HG03097 (cell line): ENCODE results near the gene LEFTY2.
"Not testable (repeated sequence)": the region's sequence is repeated elsewhere in the genome, so short reads cannot be mapped to it uniquely, and the experiment has no call there.

Experiments
- ATAC-seq: cut with Tn5 transposase; IDR thresholded peaks from one replicate; pipeline ENCODE4 v1.9.1; 2021; ENCODE audit not compliant: unreplicated experiment, low FRiP score

Gene LEFTY2

DNA sequence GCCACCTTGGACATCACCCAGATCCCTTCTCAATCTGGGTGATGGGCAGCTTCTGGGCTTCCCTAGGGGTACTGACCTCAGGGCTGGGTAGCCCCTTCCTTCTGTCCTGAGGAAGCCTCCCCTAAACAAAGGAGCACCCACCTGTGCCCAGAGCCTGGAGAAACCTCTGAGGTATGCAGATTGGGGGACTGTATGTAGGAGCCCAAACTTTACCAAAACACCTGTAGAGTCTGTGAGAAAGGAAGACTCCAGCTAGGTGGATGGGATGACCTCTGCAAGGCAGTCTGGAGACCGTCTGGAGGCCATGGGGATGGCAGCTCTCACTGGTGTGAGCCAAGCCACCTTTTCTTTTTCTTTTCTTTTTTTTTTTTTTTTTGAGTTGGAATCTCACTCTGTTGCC is 13.7 kb upstream of the LEFTY2 start:
- no peak for ATAC-seq

DNA sequence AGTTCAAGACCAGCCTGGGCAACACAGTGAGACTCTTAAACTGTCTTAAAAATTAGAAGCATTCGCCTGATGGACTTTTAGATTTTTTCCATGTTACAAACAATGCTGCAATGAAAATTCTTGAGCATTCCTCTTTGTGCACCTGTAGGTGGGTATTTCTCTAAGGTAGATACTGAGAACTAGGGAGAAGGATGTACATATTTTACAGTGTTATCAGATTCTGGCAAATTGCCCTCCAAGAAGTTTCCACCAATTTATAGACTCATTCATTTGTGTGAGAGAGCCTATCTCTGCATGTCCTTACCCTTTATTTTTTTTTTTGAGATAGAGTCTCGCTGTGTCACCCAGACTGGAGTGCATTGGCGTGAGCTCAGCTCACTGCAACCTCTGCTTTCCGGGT is 12.3 kb upstream of the LEFTY2 start:
- no peak for ATAC-seq

DNA sequence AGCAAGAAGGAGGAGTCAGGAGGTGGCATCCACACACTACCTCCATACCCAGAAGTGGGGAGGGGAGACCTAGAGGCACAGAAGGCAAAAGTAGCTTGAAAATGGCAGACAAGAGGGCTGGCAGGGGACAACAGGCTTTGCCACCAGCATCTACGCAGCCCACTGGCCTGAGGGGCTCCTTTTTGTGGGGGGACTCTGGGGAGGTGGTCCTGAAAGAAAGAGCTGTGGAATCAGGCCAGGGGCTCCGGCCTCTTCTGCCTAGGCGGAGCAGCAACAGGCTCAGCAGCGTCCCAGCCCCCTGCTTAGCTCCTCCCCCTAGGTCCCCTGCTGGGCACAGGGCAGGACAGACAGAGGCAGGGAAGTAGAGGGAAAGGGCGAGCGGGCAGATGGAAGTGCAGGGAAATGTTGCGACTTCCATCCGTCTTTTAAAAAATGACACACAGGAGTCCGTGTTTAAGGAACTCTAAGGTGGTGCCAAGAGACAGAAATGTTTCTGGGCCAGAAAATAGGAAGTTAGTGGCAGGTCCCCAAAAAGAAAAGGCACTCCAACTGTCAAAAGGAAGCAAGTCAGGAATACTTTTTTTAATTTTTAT is 10.0 kb upstream of the LEFTY2 start:
- ATAC-seq, result no peak

DNA sequence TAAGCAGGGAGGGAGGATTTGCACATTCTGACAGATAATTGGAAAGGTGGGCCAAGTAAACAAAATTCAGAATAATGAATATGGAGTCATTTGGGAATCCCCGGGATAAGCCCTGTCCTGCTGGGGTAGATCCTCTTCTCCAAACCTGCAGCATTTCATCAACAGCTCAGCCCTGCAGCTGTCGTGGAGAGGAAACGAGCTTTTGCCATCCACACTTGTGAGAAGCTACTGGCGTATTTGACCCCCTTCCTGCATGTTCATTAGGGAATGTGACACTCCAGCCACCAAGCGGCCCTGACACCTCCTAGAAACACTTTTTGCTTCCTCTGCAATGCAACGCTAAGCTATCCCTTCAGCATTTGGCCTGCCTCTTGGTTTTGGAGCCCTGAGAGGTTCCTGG is 8.0 kb upstream of the LEFTY2 start:
- no peak for ATAC-seq

DNA sequence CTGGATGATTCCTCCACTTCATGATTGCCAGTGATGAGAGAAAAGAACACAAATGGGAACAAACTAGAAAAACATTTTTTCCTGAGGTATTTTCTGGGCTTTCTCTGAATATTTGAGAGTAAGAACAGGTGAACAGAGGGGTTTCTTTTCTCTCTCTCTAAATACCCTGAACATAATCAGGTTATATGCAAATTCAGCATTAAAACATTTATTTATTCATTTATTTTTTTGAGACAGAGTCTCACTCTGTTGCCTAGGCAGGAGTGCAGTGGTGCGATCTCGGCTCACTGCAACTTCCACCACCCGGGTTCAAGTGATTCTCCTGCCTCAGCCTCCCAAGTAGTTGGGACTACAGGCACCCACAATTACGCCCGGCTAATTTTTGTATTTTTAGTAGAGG is 5.8 kb upstream of the LEFTY2 start:
- ATAC-seq, result no peak

DNA sequence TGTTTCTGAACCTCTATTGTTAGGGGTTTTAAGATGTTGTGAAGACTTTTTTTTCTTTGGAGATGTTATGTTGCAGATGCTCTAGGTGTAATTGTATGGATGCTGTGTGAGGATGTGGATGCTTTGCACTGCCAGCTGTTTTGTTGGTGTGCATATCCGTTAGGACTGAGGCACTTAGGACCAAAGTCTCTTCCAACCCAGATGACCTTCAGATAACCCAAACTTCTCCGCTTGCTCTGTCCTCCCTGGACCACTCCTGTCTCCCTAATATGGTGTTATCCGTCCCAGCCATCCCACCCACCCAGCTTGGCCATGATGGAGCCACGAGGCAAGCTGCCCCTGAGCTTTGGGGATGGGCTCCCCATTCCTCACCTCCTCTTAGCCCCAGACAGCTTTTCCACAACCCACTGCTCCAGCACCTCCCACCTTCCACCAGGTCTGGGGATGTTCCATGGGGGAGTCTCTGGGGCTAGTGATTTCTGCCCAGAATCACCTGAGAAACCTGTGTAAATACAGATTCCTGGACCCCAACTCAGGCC is 5.1 kb upstream of the LEFTY2 start:
- no peak for ATAC-seq

DNA sequence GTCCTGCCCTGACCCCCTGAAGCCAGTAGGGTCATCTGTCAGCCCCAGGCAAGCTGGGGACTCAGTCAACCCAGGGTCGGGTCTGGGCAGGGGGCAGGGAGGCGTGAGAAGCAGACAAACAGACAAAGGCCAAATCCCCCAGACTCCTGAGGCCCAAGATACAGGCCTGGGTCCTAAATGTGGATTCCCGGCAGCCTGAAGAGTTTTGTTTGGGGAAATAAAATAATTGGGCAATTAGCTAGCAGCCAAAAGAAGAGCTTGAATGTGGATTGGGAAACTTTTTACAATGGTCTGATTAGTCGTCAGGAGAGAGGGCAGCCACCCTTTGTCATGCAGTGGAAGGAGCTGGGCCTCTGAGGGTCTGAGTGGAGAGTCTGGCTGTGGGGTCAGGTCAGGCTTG is 4.5 kb upstream of the LEFTY2 start:
- no peak for ATAC-seq

DNA sequence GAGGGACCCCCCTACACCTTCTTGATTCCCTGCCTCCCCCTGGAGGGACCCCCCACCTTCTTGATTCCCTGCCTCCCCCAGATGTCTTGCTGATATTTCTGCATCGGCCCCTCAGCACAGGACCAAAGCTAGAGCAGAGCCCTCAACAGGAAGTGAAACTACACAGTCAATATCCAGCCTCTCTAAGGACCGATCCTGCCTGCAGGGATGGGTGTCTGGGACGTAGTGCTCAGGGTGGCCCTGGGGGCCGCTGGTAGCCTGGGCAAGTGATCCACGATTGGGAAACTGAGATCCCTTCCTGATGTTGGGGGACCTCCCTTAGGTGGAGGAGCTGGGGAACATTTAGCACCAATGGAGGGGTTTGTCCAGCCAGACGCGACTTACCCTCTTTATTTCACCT is 3.9 kb upstream of the LEFTY2 start:
- ATAC-seq, result no peak

DNA sequence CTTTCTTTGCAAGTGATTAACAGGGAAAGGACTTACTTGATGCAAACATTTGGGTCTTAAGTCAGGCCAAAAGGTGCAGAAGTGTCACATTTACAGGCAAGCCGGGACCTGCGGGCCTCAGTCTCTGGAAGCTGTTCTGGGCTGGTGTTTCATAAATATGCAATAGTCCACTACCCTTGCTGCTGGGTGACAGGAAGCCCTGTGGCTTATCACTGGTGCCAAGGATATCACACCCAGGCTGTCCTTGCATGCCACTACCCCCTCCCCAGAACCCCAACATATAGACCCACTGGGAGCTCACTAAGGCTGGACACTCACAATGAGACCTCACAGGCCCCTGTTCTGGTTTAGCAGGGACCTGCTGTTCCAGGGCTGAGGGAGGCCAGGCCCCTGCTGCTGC is 3.4 kb upstream of the LEFTY2 start:
- no peak for ATAC-seq

DNA sequence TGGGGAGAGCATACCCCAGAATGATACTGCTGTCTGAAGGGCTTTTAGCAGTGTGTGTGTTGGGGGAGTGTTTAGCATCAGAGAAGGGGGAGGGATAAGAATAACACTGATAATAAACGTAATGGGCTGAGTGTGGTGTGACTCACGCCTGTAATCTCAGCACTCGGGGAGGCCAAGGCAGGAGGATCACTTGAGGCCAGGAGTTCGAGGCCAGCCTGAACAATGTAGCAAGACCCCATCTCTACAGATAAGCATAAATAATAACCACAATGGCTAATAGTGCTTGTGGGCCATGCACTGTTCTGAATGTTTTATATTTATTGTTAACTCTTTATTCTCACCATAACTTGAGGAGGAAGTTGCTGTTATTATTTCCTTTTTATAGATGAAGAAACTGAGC is 2.6 kb upstream of the LEFTY2 start:
- no peak for ATAC-seq

DNA sequence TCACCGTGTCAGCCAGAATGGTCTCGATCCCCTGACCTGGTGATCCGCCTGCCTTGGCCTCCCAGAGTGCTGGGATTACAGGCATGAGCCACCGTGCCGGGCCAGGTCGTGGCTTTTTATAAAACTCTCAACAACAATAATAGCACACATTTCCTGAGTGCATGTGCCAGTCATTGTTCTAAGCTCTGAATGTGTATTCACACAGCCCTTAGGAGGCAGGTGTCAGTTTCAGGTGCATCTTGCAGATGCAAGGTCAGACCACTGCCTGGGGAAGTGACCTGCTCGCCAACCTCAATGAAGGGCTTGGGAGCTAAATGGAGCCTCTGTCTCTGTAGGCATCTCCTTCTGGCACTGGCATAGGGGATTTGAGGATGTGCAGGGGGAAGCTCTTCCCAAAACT is 1.6 kb upstream of the LEFTY2 start:
- ATAC-seq, result no peak

DNA sequence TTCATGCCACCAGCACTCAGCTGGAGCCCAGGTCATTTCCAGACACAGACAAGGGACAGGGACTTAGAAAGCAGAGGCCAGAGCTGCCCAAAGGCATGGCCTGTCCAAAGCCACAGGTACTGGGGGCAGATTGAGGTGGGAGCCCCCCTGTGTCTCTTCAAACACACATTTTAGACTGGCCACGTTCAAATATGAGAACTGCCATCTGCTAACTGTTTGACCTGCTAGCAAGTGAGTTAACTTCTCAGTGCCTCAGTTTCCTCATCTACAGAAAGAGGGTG is 862 bp upstream of the LEFTY2 start:
- no peak for ATAC-seq

DNA sequence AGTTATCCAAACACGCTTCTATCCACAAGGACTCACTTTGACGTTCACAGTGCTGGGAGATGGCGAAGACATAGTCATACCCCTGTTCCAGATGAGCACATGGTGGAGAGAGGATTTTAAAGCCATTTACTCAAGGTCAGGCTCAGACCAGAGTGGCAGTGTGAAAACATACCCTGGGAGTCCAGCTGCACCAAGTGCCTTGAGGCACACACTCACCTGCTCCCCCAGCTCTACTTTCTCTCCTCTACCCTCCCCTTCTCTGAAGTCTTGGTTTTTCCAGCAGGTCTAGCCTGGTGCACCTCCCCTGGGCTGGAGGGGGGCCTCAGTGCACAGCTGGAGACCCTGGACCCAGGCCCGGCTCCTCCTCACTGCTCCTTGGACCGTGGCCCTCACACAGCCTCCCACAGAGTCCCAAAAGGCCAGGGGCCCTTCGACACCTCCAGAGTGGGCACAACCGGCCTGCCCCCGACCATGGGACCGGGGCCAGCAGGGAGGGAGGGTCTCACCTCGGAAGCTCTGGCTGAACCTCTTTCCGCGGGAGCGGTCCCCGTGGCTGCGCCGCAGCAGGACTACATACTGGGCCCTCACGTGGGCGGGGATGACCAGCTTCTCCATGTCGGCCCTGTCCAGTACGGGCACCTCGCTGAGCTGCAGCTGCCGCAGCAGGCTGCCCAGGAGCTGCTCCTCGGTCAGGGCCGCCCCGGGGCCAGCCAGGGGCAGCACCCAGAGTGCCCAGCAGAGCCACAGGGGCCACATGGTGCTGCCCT is 452 bp downstream of the LEFTY2 start:
- no peak for ATAC-seq

DNA sequence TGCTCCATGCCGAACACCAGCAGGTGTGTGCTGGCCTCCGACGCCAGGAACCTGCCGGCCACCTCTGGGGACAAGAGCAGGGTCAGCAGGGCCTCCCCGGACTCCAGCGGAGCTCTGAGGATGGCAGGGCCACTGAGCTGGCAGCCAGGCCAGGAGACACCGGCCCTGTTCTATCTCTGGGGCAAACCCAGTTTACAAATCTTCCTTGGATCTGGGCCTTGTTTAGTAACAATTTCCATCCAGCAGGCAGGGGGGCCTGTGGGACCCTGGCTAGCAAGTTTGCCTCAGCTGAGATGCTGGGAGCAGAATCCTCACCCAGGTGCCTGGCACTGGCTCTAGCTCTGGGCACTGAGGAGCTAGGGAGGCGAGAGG is 1.1 kb downstream of the LEFTY2 start:
- ATAC-seq, result not testable (repeated sequence)

DNA sequence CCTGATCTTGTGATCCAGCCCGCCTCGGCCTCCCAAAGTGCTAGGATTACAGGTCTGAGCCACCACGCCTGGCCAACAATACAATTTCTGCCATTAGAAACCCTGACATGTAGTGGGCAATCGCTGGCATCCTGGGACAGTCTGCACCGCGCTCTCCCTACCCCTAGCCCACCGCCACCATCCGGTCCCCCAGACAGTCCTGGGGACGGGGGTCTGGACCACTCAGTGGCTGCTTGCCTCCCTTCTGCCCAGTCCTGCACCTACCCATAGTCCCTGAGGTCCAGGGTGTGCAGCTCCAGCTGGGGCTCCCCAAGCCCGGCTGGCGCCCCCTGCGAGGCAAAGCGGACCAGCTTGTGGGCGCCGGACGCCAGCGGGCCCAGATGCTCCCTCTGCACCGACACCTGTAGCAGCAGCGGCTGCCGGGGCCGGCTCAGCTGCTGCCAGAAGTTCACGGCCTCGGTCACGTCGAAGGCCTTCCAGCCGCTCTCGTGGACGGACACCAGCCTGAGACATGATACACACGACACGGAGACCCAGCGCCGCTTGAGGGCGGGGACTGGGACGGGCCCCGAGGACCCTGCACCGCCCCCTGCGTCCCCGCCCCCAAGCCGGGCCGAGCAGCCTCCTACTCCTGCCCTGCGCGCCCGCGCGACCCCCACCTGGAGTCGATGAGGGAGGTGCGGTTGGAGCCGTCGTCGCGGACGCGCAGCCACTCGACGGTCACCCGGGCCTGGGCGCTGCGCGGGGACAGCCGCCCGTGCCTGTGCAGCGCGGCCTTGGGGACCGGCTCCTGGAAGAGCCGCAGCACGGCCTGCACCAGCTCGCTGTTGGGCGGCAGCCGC is 1.7 kb downstream of the LEFTY2 start:
- not testable (repeated sequence) for ATAC-seq

DNA sequence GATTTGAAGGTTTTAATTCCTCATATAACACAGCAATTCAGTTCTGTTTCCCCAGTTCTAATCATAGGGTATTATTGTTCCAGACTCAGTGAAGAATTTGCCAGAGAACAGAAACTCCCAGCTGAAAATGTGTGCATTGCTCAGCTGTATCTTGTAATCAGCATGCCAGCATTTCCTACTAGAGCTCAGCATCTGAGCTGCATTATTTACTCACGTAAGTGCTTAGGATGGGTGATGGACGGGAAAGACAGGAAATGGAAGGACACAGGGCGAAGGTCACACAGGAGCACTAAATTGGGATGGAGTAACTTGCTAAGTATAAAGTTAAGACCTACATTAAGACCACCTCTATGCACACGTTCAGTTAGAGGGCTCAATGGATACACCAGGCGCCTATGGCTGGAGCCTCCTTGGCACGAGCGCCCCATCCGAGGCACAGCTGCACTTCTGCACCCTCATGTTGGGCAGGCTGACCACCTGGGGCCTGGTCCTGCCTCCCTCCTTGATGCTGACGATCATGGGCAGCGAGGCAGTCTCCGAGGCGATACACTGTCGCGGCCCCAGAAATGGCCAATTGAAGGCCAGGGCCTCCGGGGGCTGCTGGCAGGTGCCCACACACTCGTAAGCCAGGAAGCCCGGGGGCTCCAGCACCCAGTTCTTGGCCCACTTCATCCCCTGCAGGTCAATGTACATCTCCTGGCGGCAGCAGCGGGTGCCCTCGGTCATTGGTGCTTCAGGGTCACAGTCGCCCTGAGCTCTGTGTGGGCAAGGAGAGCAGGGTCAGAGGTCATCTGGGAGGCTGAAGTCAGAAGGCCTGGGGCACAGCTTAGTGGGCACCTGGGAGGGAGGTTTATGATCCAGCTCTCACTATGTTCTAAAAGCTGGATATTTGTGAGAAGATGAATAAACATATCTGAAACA is 3.7 kb downstream of the LEFTY2 start:
- ATAC-seq, result no peak

DNA sequence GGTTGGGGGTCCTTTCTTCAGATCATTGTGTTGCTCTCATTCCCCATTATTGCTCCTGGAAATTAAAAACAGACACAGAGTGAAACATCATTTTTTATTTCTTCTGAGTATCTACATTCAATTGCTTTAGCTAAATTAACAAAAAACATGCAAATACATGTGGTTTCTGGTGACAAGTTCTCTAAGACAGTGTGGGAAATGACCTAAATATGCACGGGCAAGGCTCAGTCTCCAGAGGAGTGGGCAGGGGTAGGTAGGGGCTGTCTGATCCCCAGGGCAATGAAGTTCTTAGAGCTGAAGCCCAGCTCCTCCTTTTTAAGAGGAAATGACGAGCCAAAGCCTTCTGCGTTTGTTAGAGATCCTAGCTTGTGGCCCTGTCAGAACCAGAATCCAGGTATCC is 4.5 kb downstream of the LEFTY2 start:
- ATAC-seq, result no peak

DNA sequence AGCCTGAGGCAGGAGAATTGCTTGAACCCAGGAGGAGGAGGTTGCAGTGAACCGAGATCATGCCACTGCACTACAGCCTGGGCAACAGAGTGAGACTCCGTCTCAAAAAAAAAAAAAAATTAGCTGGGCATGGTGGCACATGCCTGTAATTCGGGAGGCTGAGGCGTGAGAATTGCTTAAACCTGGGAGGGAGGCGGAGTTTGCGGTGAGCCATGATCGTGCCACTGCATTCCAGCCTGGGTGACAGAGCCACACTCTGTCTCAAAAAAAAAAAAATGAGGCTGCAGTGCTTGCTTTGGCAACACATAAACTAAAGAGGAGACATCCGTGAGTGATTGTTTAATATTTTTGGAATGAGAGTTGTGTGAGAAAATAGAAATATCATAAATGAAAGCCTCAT is 4.9 kb downstream of the LEFTY2 start:
- not testable (repeated sequence) for ATAC-seq

DNA sequence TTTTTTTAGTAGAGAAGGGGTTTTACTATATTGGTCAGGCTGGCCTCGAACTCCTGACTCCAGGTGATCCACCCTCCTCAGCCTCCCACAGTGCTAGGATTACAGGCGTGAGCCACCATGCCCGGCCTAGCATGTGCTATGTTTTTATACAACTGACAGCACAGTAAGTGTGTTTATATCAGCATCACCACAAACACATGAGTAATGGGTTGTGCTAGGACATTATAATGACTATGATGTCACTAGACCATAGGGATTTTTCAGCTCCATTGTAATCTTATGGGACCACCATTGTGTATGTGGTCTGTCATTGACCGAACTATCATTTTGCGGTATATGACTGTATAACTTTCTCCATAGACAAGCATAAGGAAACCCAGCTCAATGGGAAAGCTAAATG is 6.3 kb downstream of the LEFTY2 start:
- no peak for ATAC-seq

DNA sequence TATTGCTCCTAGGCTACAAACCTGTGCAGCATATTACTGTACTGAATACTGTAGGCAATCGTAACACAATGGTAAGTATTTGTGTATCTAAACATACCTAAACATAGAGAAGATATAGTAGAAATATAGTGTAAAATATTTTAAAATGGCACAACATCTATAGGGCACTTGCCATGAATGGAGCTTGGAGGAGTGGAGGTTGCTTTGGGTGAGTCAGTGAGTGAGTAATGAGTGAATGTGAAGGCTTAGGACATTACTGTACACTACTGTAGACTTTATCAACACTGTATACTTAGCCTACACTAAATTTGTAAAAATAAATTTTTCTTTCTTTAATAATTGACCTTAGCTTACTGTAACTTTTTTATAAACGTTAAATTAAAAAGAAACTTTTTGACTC is 7.9 kb downstream of the LEFTY2 start:
- no peak for ATAC-seq
